ENCODE measurements around the gene HORMAD2.

Gene HORMAD2

GRCh38 chr22:30104501-30105156 lies 24.4 kb downstream of the HORMAD2 start:
- TF ChIP-seq CREB1 (IDR thresholded peaks at IDR 0.05; ENCODE audit: low read depth), result no peak
- TF ChIP-seq TEAD4 (IDR thresholded peaks at IDR 0.05), result no peak
- TF ChIP-seq EP300 (IDR thresholded peaks at IDR 0.05; ENCODE audit: borderline replicate concordance), result no peak
- TF ChIP-seq EGR1 (IDR thresholded peaks at IDR 0.05), result no peak
- TF ChIP-seq TAF1 (IDR thresholded peaks at IDR 0.05; ENCODE audit: low read depth), result no peak
- no peak for TF ChIP-seq FOXM1 (IDR thresholded peaks at IDR 0.05; ENCODE audit: borderline replicate concordance, low read depth)
- no peak for TF ChIP-seq CEBPB (IDR thresholded peaks at IDR 0.05)
- TF ChIP-seq TCF12 (IDR thresholded peaks at IDR 0.05; ENCODE audit: low read depth), result no peak
- no peak for TF ChIP-seq NFIC (IDR thresholded peaks at IDR 0.05)
- TF ChIP-seq, protein P1, sequence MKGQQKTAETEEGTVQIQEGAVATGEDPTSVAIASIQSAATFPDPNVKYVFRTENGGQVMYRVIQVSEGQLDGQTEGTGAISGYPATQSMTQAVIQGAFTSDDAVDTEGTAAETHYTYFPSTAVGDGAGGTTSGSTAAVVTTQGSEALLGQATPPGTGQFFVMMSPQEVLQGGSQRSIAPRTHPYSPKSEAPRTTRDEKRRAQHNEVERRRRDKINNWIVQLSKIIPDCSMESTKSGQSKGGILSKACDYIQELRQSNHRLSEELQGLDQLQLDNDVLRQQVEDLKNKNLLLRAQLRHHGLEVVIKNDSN (IDR thresholded peaks at IDR 0.05), result no peak
- TF ChIP-seq YY1 (IDR thresholded peaks at IDR 0.05; ENCODE audit: low read depth), result no peak
- TF ChIP-seq, protein P2, sequence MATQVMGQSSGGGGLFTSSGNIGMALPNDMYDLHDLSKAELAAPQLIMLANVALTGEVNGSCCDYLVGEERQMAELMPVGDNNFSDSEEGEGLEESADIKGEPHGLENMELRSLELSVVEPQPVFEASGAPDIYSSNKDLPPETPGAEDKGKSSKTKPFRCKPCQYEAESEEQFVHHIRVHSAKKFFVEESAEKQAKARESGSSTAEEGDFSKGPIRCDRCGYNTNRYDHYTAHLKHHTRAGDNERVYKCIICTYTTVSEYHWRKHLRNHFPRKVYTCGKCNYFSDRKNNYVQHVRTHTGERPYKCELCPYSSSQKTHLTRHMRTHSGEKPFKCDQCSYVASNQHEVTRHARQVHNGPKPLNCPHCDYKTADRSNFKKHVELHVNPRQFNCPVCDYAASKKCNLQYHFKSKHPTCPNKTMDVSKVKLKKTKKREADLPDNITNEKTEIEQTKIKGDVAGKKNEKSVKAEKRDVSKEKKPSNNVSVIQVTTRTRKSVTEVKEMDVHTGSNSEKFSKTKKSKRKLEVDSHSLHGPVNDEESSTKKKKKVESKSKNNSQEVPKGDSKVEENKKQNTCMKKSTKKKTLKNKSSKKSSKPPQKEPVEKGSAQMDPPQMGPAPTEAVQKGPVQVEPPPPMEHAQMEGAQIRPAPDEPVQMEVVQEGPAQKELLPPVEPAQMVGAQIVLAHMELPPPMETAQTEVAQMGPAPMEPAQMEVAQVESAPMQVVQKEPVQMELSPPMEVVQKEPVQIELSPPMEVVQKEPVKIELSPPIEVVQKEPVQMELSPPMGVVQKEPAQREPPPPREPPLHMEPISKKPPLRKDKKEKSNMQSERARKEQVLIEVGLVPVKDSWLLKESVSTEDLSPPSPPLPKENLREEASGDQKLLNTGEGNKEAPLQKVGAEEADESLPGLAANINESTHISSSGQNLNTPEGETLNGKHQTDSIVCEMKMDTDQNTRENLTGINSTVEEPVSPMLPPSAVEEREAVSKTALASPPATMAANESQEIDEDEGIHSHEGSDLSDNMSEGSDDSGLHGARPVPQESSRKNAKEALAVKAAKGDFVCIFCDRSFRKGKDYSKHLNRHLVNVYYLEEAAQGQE (IDR thresholded peaks at IDR 0.05; ENCODE audit: low read depth), result no peak

DNA sequence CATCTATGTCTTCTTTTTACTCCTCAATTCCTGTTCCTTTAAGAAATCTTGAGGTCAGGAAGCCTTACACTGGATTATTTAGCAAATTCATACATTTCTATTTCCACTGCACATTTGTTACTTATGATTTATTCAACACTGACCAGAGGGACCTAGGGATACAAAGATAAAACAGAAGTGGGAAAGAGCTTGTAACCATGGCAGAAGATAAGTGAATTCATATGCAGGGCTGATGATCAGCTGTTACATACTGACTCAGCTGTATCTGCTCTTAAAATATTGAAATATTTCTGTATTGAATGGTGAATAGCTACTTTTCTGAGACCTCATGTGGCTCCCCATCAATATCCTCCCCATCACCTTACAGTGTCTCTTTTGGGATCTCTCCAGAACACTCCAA lies 25.2 kb downstream of the HORMAD2 start:
- TF ChIP-seq CEBPB (IDR thresholded peaks at IDR 0.05) (no peak), EGR1 (IDR thresholded peaks at IDR 0.05) (no peak), EP300 (IDR thresholded peaks at IDR 0.05; ENCODE audit: borderline replicate concordance) (no peak), RAD21 (IDR thresholded peaks at IDR 0.05; ENCODE audit: low read depth) (no peak), YY1 (IDR thresholded peaks at IDR 0.05; ENCODE audit: low read depth) (no peak)

DNA sequence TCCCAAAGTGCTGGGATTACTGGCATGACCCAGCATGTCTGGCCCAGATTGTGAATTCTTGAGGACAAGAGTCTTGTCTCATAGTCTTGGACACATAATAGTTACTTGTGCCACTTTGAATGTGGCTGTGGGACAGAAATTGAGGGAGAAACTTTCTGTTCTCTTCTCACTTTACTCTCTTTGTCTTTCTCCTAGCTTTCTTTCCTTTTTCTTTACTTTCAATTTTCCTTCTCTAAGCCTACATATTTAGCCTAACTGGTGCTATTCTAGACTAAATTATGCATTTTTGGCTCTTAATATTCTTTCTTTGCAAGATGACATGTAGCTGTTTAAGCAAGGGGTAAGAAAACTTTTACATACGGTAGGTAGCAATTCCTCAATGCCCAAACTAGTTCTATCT lies 33.2 kb downstream of the HORMAD2 start:
- TF ChIP-seq RAD21 (IDR thresholded peaks at IDR 0.05; ENCODE audit: low read depth) (no peak), TAF1 (IDR thresholded peaks at IDR 0.05; ENCODE audit: low read depth) (no peak), EGR1 (IDR thresholded peaks at IDR 0.05) (no peak), CREB1 (IDR thresholded peaks at IDR 0.05; ENCODE audit: low read depth) (no peak), EP300 (IDR thresholded peaks at IDR 0.05; ENCODE audit: borderline replicate concordance) (no peak), ZBTB7A (IDR thresholded peaks at IDR 0.05; ENCODE audit: low read depth) (no peak), MAX (IDR thresholded peaks at IDR 0.05) (no peak), NFIC (IDR thresholded peaks at IDR 0.05) (no peak), YY1 (IDR thresholded peaks at IDR 0.05; ENCODE audit: low read depth) (no peak), CEBPB (IDR thresholded peaks at IDR 0.05) (no peak), TEAD4 (IDR thresholded peaks at IDR 0.05) (no peak)
- TF ChIP-seq, protein P1 (IDR thresholded peaks at IDR 0.05), result no peak
- TF ChIP-seq, protein P2 (IDR thresholded peaks at IDR 0.05; ENCODE audit: low read depth), result no peak

- no peak for TF ChIP-seq ZBTB7A (IDR thresholded peaks at IDR 0.05; ENCODE audit: low read depth)
- no peak for TF ChIP-seq TAF1 (IDR thresholded peaks at IDR 0.05; ENCODE audit: low read depth)
- TF ChIP-seq MAX (IDR thresholded peaks at IDR 0.05), result no peak
- TF ChIP-seq EP300 (IDR thresholded peaks at IDR 0.05; ENCODE audit: borderline replicate concordance), result no peak
- TF ChIP-seq EGR1 (IDR thresholded peaks at IDR 0.05), result no peak
- TF ChIP-seq, protein P1 (IDR thresholded peaks at IDR 0.05), result no peak
- TF ChIP-seq, protein P2 (IDR thresholded peaks at IDR 0.05; ENCODE audit: low read depth), result no peak
- TF ChIP-seq CEBPB (IDR thresholded peaks at IDR 0.05), result no peak
- TF ChIP-seq FOXM1 (IDR thresholded peaks at IDR 0.05; ENCODE audit: borderline replicate concordance, low read depth), result no peak
- no peak for TF ChIP-seq TEAD4 (IDR thresholded peaks at IDR 0.05)
- no peak for TF ChIP-seq RAD21 (IDR thresholded peaks at IDR 0.05; ENCODE audit: low read depth)
These were observed 34.1 kb downstream of the HORMAD2 start for GRCh38 chr22:30114361-30114760.
